GM12864 (cell line): ENCODE measurements around the gene GPR173.
A peak's percentile ranks its signal among the peaks of the same experiment; 100 is the strongest.

Source experiments
- DNase-seq: peaks from one replicate; pipeline ENCODE4 v3.0.0-alpha.2; 2011; ENCODE audit warnings: low read depth
- H3K4me3 ChIP-seq: 2 replicates; pipeline ENCODE4 v1.5.1; 2011; ENCODE audit warnings: mild to moderate bottlenecking, low read depth, low read length, control low read depth
- CTCF ChIP-seq: IDR thresholded peaks from 2 replicates; pipeline ENCODE4 v1.5.1; 2011; ENCODE audit warnings: low read depth, mild to moderate bottlenecking, moderate library complexity, low read length, control low read depth, inconsistent platforms; ENCODE audit errors: missing control alignments

Gene GPR173

GRCh38 chrX:53056292-53056691, 7.7 kb downstream of the GPR173 start:
- no peak for DNase-seq
- no peak for TF ChIP-seq CTCF
- no peak overlapping the region for H3K4me3 ChIP-seq

DNA sequence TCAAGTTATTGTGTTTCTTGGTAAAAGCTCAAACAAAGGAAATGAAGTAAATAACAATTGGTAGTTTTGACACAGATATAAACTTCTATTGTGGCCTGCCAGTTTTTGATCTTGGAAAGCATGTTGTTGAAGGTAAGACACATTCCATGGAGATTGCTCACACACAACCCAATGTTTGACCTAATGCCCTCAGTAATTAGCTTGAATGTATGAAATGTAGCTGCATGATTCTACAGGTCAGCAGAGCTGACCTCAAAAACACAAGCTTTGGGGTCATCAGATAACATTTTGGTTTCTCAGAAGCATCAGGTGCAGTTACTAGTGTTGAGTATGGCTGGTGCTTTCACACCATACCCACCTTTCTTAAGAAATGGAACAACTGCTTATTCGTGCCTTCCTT, 16.5 kb downstream of the GPR173 start:
- TF ChIP-seq CTCF = no peak
- DNase-seq = no peak
- no peak overlapping the region for H3K4me3 ChIP-seq

- TF ChIP-seq CTCF = no peak
- no peak overlapping the region for H3K4me3 ChIP-seq
- no peak for DNase-seq
Measured at GRCh38 chrX:53071064-53071463, 22.5 kb downstream of the GPR173 start.

- peak overlapping the region; percentile 62 for H3K4me3 ChIP-seq
- peak; percentile 63 for TF ChIP-seq CTCF
- no peak for DNase-seq
Measured at GRCh38 chrX:53071604-53072417, 23.2 kb downstream of the GPR173 start.

- H3K4me3 ChIP-seq = peak overlapping the region; percentile 62
- DNase-seq = no peak
Measured at GRCh38 chrX:53072418-53073114, 24.0 kb downstream of the GPR173 start.

DNA sequence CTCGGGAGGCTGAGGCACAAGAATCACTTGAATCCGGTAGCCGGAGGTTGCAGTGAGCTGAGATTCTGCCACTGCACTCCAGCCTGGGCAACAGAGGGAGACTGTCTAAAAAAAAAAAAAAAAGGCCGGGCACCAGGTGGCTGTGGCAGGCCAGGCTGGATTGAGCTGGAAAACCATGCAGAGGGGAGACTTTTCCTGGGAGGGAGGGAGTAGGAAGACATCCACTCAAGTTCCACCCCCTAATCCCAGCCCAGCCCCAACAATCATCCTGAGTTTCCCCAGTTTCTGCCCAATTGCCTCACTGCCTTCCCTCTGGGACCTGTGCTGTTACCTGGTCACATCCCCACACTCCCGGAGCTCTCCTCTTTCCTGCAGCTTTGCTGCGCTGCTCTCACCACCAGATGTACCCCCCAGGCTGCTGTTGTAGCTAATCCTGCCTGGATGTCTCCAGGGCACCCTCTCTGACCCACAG, 24.6 kb downstream of the GPR173 start:
- H3K4me3 ChIP-seq = no peak overlapping the region
- TF ChIP-seq CTCF = no peak
- DNase-seq = no peak

More at GRCh38 chrX:53072418-53073114, 24.0 kb downstream of the GPR173 start:
- no peak for TF ChIP-seq CTCF
